Neural cell (in vitro differentiated cells): ENCODE measurements around the gene PIK3C2A.
"Not testable (repeated sequence)": the region's sequence is repeated elsewhere in the genome, so short reads cannot be mapped to it uniquely, and the experiment has no call there.

Source experiments
- EP300 ChIP-seq: fragments of 450-650 bp; conservative IDR thresholded peaks from 2 replicates; pipeline ENCODE4 v1.6.1; 2014; ENCODE audit warnings: antibody characterized with exemption, mild to moderate bottlenecking, moderate library complexity; ENCODE audit not compliant: poor library complexity, severe bottlenecking
- EZH2 ChIP-seq: fragments of 200-600, 300-800 bp; shearing (Covaris generic), sonication (generic); IDR thresholded peaks from 2 replicates; pipeline ENCODE4 v1.6.1; 2014; ENCODE audit warnings: antibody characterized with exemption, low read length, borderline replicate concordance, mild to moderate bottlenecking; ENCODE audit not compliant: insufficient read depth, poor library complexity, severe bottlenecking
- POLR2AphosphoS5 ChIP-seq: IDR thresholded peaks from 2 replicates; pipeline ENCODE4 v1.6.1; 2012
- SMC3 ChIP-seq: fragments of 450-650 bp; conservative IDR thresholded peaks from 2 replicates; pipeline ENCODE4 v1.6.1; 2014; ENCODE audit warnings: antibody characterized with exemption, mild to moderate bottlenecking, moderate library complexity; ENCODE audit not compliant: poor library complexity
- TF ChIP-seq, protein P1 (sequence below): fragments of 450-650 bp; IDR thresholded peaks from 2 replicates; pipeline ENCODE4 v1.5.1; 2014; ENCODE audit warnings: antibody characterized with exemption, mild to moderate bottlenecking, moderate library complexity; ENCODE audit not compliant: poor library complexity, severe bottlenecking
- TF ChIP-seq, protein P2 (sequence below): IDR thresholded peaks from 2 replicates; pipeline ENCODE4 v1.6.1; 2012; ENCODE audit warnings: borderline replicate concordance

DNA sequence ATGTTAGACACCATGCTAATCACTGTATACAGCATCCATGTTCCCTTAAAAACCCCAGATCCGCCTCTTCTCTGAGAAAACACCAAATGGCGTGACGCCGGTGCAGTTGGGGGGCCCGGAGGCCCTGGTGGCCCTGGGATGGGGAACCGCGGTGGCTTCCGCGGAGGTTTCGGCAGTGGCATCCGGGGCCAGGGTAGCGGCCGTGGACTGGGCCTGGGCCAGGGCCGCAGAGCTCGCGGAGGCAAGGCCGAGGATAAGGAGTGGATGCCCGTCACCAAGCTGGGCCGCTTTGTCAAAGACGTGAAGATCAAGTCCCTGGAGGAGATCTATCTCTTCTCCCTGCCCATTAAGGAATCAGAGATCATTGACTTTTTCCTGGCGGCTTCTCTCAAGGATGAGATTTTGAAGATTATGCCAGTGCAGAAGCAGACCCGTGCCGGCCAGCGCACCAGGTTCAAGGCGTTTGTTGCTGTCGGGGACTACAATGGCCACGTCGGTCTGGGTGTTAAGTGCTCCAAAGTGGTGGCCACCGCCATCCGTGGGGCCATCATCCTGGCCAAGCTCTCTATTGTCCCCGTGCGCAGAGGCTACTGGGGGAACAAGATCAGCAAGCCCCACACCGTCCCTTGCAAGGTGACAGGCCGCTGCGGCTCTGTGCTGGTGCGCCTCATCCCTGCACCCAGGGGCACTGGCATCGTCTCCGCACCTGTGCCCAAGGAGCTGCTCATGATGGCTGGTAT lies 20.6 kb upstream of the PIK3C2A start:
- TF ChIP-seq, protein P1, sequence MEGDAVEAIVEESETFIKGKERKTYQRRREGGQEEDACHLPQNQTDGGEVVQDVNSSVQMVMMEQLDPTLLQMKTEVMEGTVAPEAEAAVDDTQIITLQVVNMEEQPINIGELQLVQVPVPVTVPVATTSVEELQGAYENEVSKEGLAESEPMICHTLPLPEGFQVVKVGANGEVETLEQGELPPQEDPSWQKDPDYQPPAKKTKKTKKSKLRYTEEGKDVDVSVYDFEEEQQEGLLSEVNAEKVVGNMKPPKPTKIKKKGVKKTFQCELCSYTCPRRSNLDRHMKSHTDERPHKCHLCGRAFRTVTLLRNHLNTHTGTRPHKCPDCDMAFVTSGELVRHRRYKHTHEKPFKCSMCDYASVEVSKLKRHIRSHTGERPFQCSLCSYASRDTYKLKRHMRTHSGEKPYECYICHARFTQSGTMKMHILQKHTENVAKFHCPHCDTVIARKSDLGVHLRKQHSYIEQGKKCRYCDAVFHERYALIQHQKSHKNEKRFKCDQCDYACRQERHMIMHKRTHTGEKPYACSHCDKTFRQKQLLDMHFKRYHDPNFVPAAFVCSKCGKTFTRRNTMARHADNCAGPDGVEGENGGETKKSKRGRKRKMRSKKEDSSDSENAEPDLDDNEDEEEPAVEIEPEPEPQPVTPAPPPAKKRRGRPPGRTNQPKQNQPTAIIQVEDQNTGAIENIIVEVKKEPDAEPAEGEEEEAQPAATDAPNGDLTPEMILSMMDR, result not testable (repeated sequence)
- not testable (repeated sequence) for TF ChIP-seq EP300, POLR2AphosphoS5, EZH2, SMC3
- TF ChIP-seq, protein P2, sequence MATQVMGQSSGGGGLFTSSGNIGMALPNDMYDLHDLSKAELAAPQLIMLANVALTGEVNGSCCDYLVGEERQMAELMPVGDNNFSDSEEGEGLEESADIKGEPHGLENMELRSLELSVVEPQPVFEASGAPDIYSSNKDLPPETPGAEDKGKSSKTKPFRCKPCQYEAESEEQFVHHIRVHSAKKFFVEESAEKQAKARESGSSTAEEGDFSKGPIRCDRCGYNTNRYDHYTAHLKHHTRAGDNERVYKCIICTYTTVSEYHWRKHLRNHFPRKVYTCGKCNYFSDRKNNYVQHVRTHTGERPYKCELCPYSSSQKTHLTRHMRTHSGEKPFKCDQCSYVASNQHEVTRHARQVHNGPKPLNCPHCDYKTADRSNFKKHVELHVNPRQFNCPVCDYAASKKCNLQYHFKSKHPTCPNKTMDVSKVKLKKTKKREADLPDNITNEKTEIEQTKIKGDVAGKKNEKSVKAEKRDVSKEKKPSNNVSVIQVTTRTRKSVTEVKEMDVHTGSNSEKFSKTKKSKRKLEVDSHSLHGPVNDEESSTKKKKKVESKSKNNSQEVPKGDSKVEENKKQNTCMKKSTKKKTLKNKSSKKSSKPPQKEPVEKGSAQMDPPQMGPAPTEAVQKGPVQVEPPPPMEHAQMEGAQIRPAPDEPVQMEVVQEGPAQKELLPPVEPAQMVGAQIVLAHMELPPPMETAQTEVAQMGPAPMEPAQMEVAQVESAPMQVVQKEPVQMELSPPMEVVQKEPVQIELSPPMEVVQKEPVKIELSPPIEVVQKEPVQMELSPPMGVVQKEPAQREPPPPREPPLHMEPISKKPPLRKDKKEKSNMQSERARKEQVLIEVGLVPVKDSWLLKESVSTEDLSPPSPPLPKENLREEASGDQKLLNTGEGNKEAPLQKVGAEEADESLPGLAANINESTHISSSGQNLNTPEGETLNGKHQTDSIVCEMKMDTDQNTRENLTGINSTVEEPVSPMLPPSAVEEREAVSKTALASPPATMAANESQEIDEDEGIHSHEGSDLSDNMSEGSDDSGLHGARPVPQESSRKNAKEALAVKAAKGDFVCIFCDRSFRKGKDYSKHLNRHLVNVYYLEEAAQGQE, result not testable (repeated sequence)
